SK-N-MC (cell line): ENCODE data around the gene CMSS1.

ENCODE experiments used
- EZH2 ChIP-seq: fragments of 200-600 bp; sonication (generic); IDR thresholded peaks from one replicate; pipeline ENCODE4 v1.6.1; 2017; ENCODE audit warnings: antibody characterized with exemption
- FOXP2 ChIP-seq: optimal IDR thresholded peaks from 2 replicates; pipeline ENCODE3; 2011; ENCODE audit warnings: mild to moderate bottlenecking, moderate library complexity; ENCODE audit not compliant: insufficient read depth; ENCODE audit errors: extremely low read length, control extremely low read depth
- POLR2AphosphoS5 ChIP-seq: IDR thresholded peaks from 2 replicates; pipeline ENCODE4 v1.6.1; 2012; ENCODE audit warnings: mild to moderate bottlenecking, low read depth, low read length, borderline replicate concordance

- TF ChIP-seq POLR2AphosphoS5 = no peak
- TF ChIP-seq EZH2 = no peak
- TF ChIP-seq FOXP2 = no peak
Observed at GRCh38 chr3:100083209-100083608, 265.5 kb downstream of the CMSS1 start.
